ENCODE results near the gene AHRR.

The AHRR gene

GRCh38 chr5:414991-415927 lies 93.7 kb downstream of the AHRR start:
- TF ChIP-seq TCF12 (IDR thresholded peaks at IDR 0.05; ENCODE audit: low read depth), result peak; percentile 18; the same call in 1 of the 2 replicates
- TF ChIP-seq TAF1 (IDR thresholded peaks at IDR 0.05; ENCODE audit: low read depth), result 0 out of 2 replicates have a peak, but pooled peaks have one; percentile 29
- peak; percentile 14; the same call in 1 of the 2 replicates for TF ChIP-seq EP300 (IDR thresholded peaks at IDR 0.05; ENCODE audit: borderline replicate concordance)

- TF ChIP-seq ZBTB7A (IDR thresholded peaks at IDR 0.05; ENCODE audit: low read depth), result no peak
- TF ChIP-seq, protein P1, sequence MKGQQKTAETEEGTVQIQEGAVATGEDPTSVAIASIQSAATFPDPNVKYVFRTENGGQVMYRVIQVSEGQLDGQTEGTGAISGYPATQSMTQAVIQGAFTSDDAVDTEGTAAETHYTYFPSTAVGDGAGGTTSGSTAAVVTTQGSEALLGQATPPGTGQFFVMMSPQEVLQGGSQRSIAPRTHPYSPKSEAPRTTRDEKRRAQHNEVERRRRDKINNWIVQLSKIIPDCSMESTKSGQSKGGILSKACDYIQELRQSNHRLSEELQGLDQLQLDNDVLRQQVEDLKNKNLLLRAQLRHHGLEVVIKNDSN (IDR thresholded peaks at IDR 0.05), result peak; percentile 79
These were observed 94.6 kb downstream of the AHRR start for GRCh38 chr5:415928-416635.

- no peak for TF ChIP-seq YY1 (IDR thresholded peaks at IDR 0.05; ENCODE audit: low read depth)
- no peak for TF ChIP-seq TEAD4 (IDR thresholded peaks at IDR 0.05)
- no peak for TF ChIP-seq EGR1 (IDR thresholded peaks at IDR 0.05)
- no peak for TF ChIP-seq RAD21 (IDR thresholded peaks at IDR 0.05; ENCODE audit: low read depth)
- TF ChIP-seq FOXM1 (IDR thresholded peaks at IDR 0.05; ENCODE audit: borderline replicate concordance, low read depth), result no peak
- no peak for TF ChIP-seq NFIC (IDR thresholded peaks at IDR 0.05)
- no peak for TF ChIP-seq ZBTB7A (IDR thresholded peaks at IDR 0.05; ENCODE audit: low read depth)
- no peak for TF ChIP-seq CEBPB (IDR thresholded peaks at IDR 0.05)
- TF ChIP-seq, protein P2, sequence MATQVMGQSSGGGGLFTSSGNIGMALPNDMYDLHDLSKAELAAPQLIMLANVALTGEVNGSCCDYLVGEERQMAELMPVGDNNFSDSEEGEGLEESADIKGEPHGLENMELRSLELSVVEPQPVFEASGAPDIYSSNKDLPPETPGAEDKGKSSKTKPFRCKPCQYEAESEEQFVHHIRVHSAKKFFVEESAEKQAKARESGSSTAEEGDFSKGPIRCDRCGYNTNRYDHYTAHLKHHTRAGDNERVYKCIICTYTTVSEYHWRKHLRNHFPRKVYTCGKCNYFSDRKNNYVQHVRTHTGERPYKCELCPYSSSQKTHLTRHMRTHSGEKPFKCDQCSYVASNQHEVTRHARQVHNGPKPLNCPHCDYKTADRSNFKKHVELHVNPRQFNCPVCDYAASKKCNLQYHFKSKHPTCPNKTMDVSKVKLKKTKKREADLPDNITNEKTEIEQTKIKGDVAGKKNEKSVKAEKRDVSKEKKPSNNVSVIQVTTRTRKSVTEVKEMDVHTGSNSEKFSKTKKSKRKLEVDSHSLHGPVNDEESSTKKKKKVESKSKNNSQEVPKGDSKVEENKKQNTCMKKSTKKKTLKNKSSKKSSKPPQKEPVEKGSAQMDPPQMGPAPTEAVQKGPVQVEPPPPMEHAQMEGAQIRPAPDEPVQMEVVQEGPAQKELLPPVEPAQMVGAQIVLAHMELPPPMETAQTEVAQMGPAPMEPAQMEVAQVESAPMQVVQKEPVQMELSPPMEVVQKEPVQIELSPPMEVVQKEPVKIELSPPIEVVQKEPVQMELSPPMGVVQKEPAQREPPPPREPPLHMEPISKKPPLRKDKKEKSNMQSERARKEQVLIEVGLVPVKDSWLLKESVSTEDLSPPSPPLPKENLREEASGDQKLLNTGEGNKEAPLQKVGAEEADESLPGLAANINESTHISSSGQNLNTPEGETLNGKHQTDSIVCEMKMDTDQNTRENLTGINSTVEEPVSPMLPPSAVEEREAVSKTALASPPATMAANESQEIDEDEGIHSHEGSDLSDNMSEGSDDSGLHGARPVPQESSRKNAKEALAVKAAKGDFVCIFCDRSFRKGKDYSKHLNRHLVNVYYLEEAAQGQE (IDR thresholded peaks at IDR 0.05; ENCODE audit: low read depth), result no peak
- TF ChIP-seq EP300 (IDR thresholded peaks at IDR 0.05; ENCODE audit: borderline replicate concordance), result no peak
- no peak for TF ChIP-seq TAF1 (IDR thresholded peaks at IDR 0.05; ENCODE audit: low read depth)
- TF ChIP-seq, protein P3, sequence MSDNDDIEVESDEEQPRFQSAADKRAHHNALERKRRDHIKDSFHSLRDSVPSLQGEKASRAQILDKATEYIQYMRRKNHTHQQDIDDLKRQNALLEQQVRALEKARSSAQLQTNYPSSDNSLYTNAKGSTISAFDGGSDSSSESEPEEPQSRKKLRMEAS (IDR thresholded peaks at IDR 0.05), result no peak
- TF ChIP-seq TCF12 (IDR thresholded peaks at IDR 0.05; ENCODE audit: low read depth), result no peak
These were observed 95.1 kb downstream of the AHRR start for GRCh38 chr5:416636-416960.

- TF ChIP-seq, protein P1 (IDR thresholded peaks at IDR 0.05), result no peak
These were observed 96.0 kb downstream of the AHRR start for GRCh38 chr5:417301-418161.

GRCh38 chr5:418162-419121 lies 96.9 kb downstream of the AHRR start:
- no peak for TF ChIP-seq RAD21 (IDR thresholded peaks at IDR 0.05; ENCODE audit: low read depth)
- TF ChIP-seq, protein P2 (IDR thresholded peaks at IDR 0.05; ENCODE audit: low read depth), result no peak
- no peak for TF ChIP-seq CEBPB (IDR thresholded peaks at IDR 0.05)
- no peak for TF ChIP-seq ZBTB7A (IDR thresholded peaks at IDR 0.05; ENCODE audit: low read depth)
- no peak for TF ChIP-seq YY1 (IDR thresholded peaks at IDR 0.05; ENCODE audit: low read depth)
- no peak for TF ChIP-seq TEAD4 (IDR thresholded peaks at IDR 0.05)
- no peak for TF ChIP-seq TAF1 (IDR thresholded peaks at IDR 0.05; ENCODE audit: low read depth)
- TF ChIP-seq FOXM1 (IDR thresholded peaks at IDR 0.05; ENCODE audit: borderline replicate concordance, low read depth), result no peak
- TF ChIP-seq, protein P1 (IDR thresholded peaks at IDR 0.05), result no peak
- TF ChIP-seq NFIC (IDR thresholded peaks at IDR 0.05), result no peak
- TF ChIP-seq CREB1 (IDR thresholded peaks at IDR 0.05; ENCODE audit: low read depth), result no peak
